Measurements from ENCODE around the gene DLGAP1.

DNA sequence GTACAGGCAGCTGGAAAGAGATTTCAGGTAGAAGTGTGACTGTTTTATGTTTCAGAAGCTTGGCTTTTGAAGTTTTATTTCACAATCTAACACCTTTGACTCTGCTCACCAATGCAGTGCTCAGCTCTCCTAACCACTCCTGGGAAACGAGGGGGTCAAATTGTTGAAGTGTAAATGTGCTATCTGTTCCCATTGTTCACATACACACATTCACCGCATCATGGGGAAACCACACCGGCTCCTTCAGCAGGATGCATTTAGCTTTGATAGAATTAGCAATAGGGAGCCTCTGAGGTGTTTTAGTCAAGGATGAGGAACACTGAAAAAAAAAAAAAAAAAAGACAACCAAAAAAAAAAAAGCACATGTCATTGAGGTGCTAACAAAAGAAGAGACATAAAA lies 13.4 kb upstream of the DLGAP1 start:
- TF ChIP-seq, protein P1, sequence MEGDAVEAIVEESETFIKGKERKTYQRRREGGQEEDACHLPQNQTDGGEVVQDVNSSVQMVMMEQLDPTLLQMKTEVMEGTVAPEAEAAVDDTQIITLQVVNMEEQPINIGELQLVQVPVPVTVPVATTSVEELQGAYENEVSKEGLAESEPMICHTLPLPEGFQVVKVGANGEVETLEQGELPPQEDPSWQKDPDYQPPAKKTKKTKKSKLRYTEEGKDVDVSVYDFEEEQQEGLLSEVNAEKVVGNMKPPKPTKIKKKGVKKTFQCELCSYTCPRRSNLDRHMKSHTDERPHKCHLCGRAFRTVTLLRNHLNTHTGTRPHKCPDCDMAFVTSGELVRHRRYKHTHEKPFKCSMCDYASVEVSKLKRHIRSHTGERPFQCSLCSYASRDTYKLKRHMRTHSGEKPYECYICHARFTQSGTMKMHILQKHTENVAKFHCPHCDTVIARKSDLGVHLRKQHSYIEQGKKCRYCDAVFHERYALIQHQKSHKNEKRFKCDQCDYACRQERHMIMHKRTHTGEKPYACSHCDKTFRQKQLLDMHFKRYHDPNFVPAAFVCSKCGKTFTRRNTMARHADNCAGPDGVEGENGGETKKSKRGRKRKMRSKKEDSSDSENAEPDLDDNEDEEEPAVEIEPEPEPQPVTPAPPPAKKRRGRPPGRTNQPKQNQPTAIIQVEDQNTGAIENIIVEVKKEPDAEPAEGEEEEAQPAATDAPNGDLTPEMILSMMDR (IDR thresholded peaks at IDR 0.05) = no peak
- TF ChIP-seq POLR2A (IDR thresholded peaks at IDR 0.05) = no peak

Data from right lobe of liver (tissue), 4 donors.